Measurements from ENCODE around the gene DCTN2. TPM values are rescaled to one million over a fixed set of nuclear protein-coding genes. Genes with fewer than 3 reads are reported as not detected.

The DCTN2 gene
- total and polyA plus RNA-seq, 4 donors = 28.5 to 66.6 (median 31.2) TPM

DNA sequence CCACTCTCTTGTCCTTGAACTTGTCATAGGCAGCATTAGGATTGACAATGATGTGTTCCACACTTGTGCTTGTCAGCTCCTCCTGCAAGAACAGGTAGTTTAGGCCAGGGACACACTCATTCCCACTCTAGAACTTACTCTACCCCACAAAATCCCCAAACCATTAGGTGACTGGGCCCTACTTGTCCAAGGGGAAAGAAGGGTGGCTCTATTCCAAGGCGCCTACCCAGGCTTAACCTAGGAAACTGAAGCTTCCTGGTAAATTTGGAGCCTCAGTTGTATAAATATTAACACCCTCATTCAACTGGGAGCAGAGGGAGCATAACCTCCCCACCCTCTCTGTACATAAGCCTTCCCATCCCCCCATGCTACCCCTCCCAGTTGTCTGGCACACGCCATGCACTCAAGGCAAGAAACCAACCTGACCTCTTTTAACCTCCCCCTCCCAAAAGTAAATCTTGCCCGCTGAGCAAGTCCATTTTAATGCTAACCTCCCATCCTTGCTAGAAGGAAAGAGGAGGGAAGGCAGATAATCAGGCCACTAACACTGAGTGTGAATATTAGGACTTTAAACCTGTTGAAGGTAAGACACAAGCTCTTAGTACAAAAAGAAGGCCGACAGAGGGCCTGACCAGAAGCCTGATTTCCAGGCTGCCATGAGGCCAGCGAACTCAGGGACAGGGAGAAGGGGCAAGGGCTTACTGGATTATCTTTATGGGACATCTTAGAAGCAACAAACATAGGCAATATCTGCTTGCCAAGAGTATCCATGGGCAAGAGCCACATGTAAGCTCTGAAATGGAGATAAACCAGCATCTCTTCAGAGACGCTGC lies 11.0 kb downstream of the DCTN2 start:
- WGBS = 76% methylated on average over 6 of the region's 6 CpGs
- H3K4me1 ChIP-seq (ENCODE audit: control insufficient read depth in 4 of 4, insufficient read depth in 4 of 4, low read length in 3 of 4) = no peaks in the 10 kb centered on the region

DNA sequence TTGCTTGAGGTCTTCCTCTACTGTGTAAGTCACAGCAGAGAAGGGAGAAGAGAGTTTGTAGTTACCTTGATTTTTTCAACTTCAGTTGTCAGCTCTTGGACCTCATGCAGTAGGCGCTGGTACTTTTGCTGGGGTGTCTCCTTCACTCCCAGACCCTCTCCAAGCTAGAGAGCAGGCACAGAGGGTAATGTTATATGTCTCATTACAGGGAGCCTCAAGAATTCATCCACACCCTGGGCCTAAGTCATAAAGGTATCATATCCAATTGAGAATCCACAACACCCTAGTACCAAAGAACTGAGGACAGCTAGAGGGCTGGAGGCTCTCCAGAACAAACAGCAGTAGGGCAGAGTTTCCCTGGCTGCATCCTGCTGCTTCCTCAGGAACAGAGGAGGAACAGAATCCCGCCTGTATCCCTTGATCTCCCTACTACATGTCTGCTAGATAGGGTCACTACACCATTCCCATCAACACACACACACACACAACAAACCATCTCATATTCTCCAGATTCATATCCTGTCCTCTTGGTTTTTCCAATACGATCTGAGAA lies 11.9 kb downstream of the DCTN2 start:
- no peaks in the 10 kb centered on the region for H3K4me1 ChIP-seq (ENCODE audit: control insufficient read depth in 4 of 4, insufficient read depth in 4 of 4, low read length in 3 of 4)
- no peak overlapping the region for H3K9ac ChIP-seq (ENCODE audit: low read depth in 1 of 2, low read length in 2 of 2)
- H3K27me3 ChIP-seq (ENCODE audit: control insufficient read depth in 4 of 4, insufficient read depth in 4 of 4, low read length in 3 of 4) = no peaks in the 10 kb centered on the region
- no peak overlapping the region for H3K4me3 ChIP-seq (ENCODE audit: low read depth in 1 of 3, low read length in 3 of 3)
- no peaks in the 10 kb centered on the region for H3K9me3 ChIP-seq (ENCODE audit: control insufficient read depth in 4 of 4, low read length in 3 of 4)
- WGBS = 88% methylated on average over 3 of the region's 3 CpGs
- DNase-seq (ENCODE audit: low spot score) = no peak
- TF ChIP-seq RAD21 (IDR thresholded peaks at IDR 0.05) (no peak), GABPA (IDR thresholded peaks at IDR 0.05 in 1 of 2, conservative IDR thresholded peaks at IDR 0.05 in 1 of 2) (no peak), SP1 (IDR thresholded peaks at IDR 0.05) (no peak), TAF1 (conservative IDR thresholded peaks at IDR 0.05) (no peak), NR2F2 (IDR thresholded peaks at IDR 0.05) (no peak), HNF4G (IDR thresholded peaks at IDR 0.05) (no peak), REST (IDR thresholded peaks at IDR 0.05) (no peak), ZBTB33 (IDR thresholded peaks at IDR 0.05) (no peak), EGR1 (IDR thresholded peaks at IDR 0.05; ENCODE audit: low read depth in 2 of 2) (no peak)
- TF ChIP-seq, protein P1, sequence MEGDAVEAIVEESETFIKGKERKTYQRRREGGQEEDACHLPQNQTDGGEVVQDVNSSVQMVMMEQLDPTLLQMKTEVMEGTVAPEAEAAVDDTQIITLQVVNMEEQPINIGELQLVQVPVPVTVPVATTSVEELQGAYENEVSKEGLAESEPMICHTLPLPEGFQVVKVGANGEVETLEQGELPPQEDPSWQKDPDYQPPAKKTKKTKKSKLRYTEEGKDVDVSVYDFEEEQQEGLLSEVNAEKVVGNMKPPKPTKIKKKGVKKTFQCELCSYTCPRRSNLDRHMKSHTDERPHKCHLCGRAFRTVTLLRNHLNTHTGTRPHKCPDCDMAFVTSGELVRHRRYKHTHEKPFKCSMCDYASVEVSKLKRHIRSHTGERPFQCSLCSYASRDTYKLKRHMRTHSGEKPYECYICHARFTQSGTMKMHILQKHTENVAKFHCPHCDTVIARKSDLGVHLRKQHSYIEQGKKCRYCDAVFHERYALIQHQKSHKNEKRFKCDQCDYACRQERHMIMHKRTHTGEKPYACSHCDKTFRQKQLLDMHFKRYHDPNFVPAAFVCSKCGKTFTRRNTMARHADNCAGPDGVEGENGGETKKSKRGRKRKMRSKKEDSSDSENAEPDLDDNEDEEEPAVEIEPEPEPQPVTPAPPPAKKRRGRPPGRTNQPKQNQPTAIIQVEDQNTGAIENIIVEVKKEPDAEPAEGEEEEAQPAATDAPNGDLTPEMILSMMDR (IDR thresholded peaks at IDR 0.05; ENCODE audit: low read depth, low read length, missing input control) = no peak
- TF ChIP-seq, protein P2, sequence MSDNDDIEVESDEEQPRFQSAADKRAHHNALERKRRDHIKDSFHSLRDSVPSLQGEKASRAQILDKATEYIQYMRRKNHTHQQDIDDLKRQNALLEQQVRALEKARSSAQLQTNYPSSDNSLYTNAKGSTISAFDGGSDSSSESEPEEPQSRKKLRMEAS (IDR thresholded peaks at IDR 0.05) = no peak
- peaks cover 7 to 47% (median 35%) of the 10 kb centered on the region in 4 donors for H3K36me3 ChIP-seq (ENCODE audit: control insufficient read depth in 4 of 4, insufficient read depth in 3 of 4, low read depth in 1 of 4, low read length in 3 of 4)
- H3K27ac ChIP-seq (ENCODE audit: low read depth in 1 of 2, low read length in 2 of 2) = no peak overlapping the region

More for the DNA sequence above, 11.0 kb downstream of the DCTN2 start:
- Histone ChIP-seq H3K9ac (ENCODE audit: low read depth in 1 of 2, low read length in 2 of 2) (no peak overlapping the region), H3K9me3 (ENCODE audit: control insufficient read depth in 4 of 4, low read length in 3 of 4) (no peaks in the 10 kb centered on the region), H3K4me3 (ENCODE audit: low read depth in 1 of 3, low read length in 3 of 3) (no peak overlapping the region), H3K27me3 (ENCODE audit: control insufficient read depth in 4 of 4, insufficient read depth in 4 of 4, low read length in 3 of 4) (no peaks in the 10 kb centered on the region), H3K36me3 (ENCODE audit: control insufficient read depth in 4 of 4, insufficient read depth in 3 of 4, low read depth in 1 of 4, low read length in 3 of 4) (peaks cover 5 to 38% (median 27%) of the 10 kb centered on the region in 4 donors), H3K27ac (ENCODE audit: low read depth in 1 of 2, low read length in 2 of 2) (no peak overlapping the region)
- TF ChIP-seq REST (IDR thresholded peaks at IDR 0.05) (no peak), RXRA (IDR thresholded peaks at IDR 0.05) (no peak), FOXA2 (IDR thresholded peaks at IDR 0.05) (no peak)
- DNase-seq (ENCODE audit: low spot score) = no peak
